A549 (cell line): ENCODE results near the gene CLP1. TPM values are rescaled to one million over a fixed set of nuclear protein-coding genes. Genes with fewer than 3 reads are reported as not detected.
A peak's percentile ranks its signal among the peaks of the same experiment; 100 is the strongest.

Experiments
- ATAC-seq, 2 experiments: fragments of 200-7000 bp in 1 of 2; fragments of >200 bp in 1 of 2; cut with Nextera tagmentation in 1 of 2; cut with Tn5 transposase in 1 of 2; 3 replicates each; pipeline versions ENCODE4 v1.8.0 to v1.9.1; 2018 to 2020; ENCODE audit warnings: mild to moderate bottlenecking in 1 of 2, moderate library complexity in 1 of 2
- CTCF ChIA-PET: fragments of 300-600 bp; sonication (Branson Sonifier 250); formaldehyde crosslinking; extraction: SDS; loops from one replicate; lab custom pipeline; 2021; ENCODE audit warnings: antibody characterized with exemption, inconsistent platforms; lab: Yijun Ruan, JAX
- POLR2A ChIA-PET: fragments of 350-600 bp; formaldehyde crosslinking; extraction: SDS; loops from one replicate; lab custom pipeline; 2021; ENCODE audit warnings: antibody characterized with exemption, inconsistent platforms; lab: Yijun Ruan, JAX
- DNase-seq, 2 experiments: peaks; one replicate each; pipeline versions ENCODE4 v3.0.0 to v3.0.0-alpha.2; 2011 to 2016; ENCODE audit warnings: low read depth in 1 of 2, low spot score in 1 of 2
- FAIRE-seq: peaks from 2 replicates; lab custom pipeline; 2011; peaks lifted over from hg19 to GRCh38; lab: Jason Lieb, UNC
- H3K27ac ChIP-seq, 2 experiments: fragments of >200 bp; sonication (Bioruptor Twin); formaldehyde crosslinking; 3 replicates each; pipeline ENCODE4 v1.5.1; 2016 to 2017
- H3K4me1 ChIP-seq: fragments of >200 bp; sonication (Bioruptor Twin); formaldehyde crosslinking; 3 replicates; pipeline ENCODE4 v1.6.1; 2016
- H3K4me2 ChIP-seq: fragments of >200 bp; sonication (Bioruptor Twin); formaldehyde crosslinking; 3 replicates; pipeline ENCODE4 v1.6.1; 2016
- H3K4me3 ChIP-seq: fragments of >200 bp; sonication (Bioruptor Twin); formaldehyde crosslinking; 3 replicates; pipeline ENCODE4 v1.5.1; 2016
- H3K9me3 ChIP-seq: fragments of >200 bp; sonication (Bioruptor Twin); formaldehyde crosslinking; 3 replicates; pipeline ENCODE4 v1.6.1; 2016
- BHLHE40 ChIP-seq: IDR thresholded peaks from 2 replicates; pipeline ENCODE4 v1.6.1; 2012; ENCODE audit warnings: low read depth, low read length, inconsistent platforms
- CBX2 ChIP-seq: fragments of 200-600 bp; sonication (generic); IDR thresholded peaks from 2 replicates; pipeline ENCODE4 v1.6.1; 2016; ENCODE audit warnings: low read depth, mild to moderate bottlenecking, borderline replicate concordance
- CHD2 ChIP-seq: fragments of 150-350 bp; IDR thresholded peaks from 2 replicates; pipeline ENCODE4 v1.6.1; 2014; ENCODE audit warnings: low read length; ENCODE audit not compliant: partially characterized antibody
- EP300 ChIP-seq, 2 experiments: fragments of >200 bp; sonication (Bioruptor Twin); formaldehyde crosslinking; IDR thresholded peaks; 2 replicates in 1 of 2; 3 replicates in 1 of 2; pipeline ENCODE4 v1.6.1; 2016 to 2017
- GATA3 ChIP-seq: IDR thresholded peaks from 2 replicates; pipeline ENCODE4 v1.6.1; 2012; ENCODE audit warnings: borderline replicate concordance
- HDAC2 ChIP-seq: fragments of 200-600 bp; sonication (generic); IDR thresholded peaks from 2 replicates; pipeline ENCODE4 v1.6.1; 2016
- HOXA7 ChIP-seq: fragments of 250-450 bp; sonication (Bioruptor Pico); IDR thresholded peaks from 2 replicates; pipeline ENCODE4 v1.5.0; 2020; ENCODE audit warnings: mild to moderate bottlenecking, moderate library complexity
- HOXB13 ChIP-seq: fragments of 250-450 bp; sonication (Bioruptor Pico); IDR thresholded peaks from 2 replicates; pipeline ENCODE4 v1.5.0; 2020; ENCODE audit warnings: low read depth, mild to moderate bottlenecking, moderate library complexity
- HOXB5 ChIP-seq: fragments of 250-450 bp; sonication (Bioruptor Pico); IDR thresholded peaks from 2 replicates; pipeline ENCODE4 v1.5.0; 2020; ENCODE audit warnings: mild to moderate bottlenecking, moderate library complexity
- JUN ChIP-seq, 2 experiments: fragments of >200 bp; sonication (Bioruptor Twin); formaldehyde crosslinking; IDR thresholded peaks; 2 replicates in 1 of 2; 3 replicates in 1 of 2; pipeline ENCODE4 v1.6.1; 2016 to 2017
- JUNB ChIP-seq: fragments of >200 bp; sonication (Bioruptor Twin); formaldehyde crosslinking; IDR thresholded peaks from 2 replicates; pipeline ENCODE4 v1.6.1; 2016
- KDM5A ChIP-seq: fragments of 200-600 bp; sonication (generic); IDR thresholded peaks from 2 replicates; pipeline ENCODE4 v1.6.1; 2016; ENCODE audit warnings: antibody characterized with exemption, mild to moderate bottlenecking
- MAFK ChIP-seq: fragments of 450-650 bp; IDR thresholded peaks from 2 replicates; pipeline ENCODE4 v1.6.1; 2014; ENCODE audit not compliant: partially characterized antibody
- MYC ChIP-seq: IDR thresholded peaks from 2 replicates; pipeline ENCODE4 v1.6.1; 2012; ENCODE audit warnings: mild to moderate bottlenecking, inconsistent platforms, low read length, improper control_type of control experiment, borderline replicate concordance
- NPAS2 ChIP-seq: fragments of 250-450 bp; sonication (Bioruptor Pico); IDR thresholded peaks from 2 replicates; pipeline ENCODE4 v1.8.0; 2022; ENCODE audit warnings: mild to moderate bottlenecking, moderate library complexity, borderline replicate concordance
- NR3C1 ChIP-seq: fragments of >200 bp; sonication (Bioruptor Twin); formaldehyde crosslinking; IDR thresholded peaks from 3 replicates; pipeline ENCODE4 v1.6.1; 2017
- PHF8 ChIP-seq: fragments of 200-600 bp; sonication (generic); IDR thresholded peaks from 2 replicates; pipeline ENCODE4 v1.6.1; 2016; ENCODE audit warnings: low read depth, mild to moderate bottlenecking, antibody characterized with exemption, moderate library complexity, borderline replicate concordance
- POLR2A ChIP-seq: IDR thresholded peaks from 2 replicates; pipeline ENCODE4 v1.6.1; 2012; ENCODE audit warnings: mild to moderate bottlenecking, low read length
- POLR2AphosphoS2 ChIP-seq: conservative IDR thresholded peaks from 2 replicates; pipeline ENCODE4 v1.6.1; 2012; ENCODE audit warnings: low read length, improper control_type of control experiment, inconsistent platforms
- RARB ChIP-seq: fragments of 250-450 bp; sonication (Bioruptor Pico); IDR thresholded peaks from 2 replicates; pipeline ENCODE4 v1.8.0; 2021; ENCODE audit warnings: mild to moderate bottlenecking, moderate library complexity
- RCOR1 ChIP-seq: fragments of 150-350 bp; IDR thresholded peaks from 2 replicates; pipeline ENCODE4 v1.6.1; 2014; ENCODE audit warnings: antibody characterized with exemption, low read length, low read depth
- RFX5 ChIP-seq: fragments of 450-650 bp; IDR thresholded peaks from 2 replicates; pipeline ENCODE4 v1.7.1; 2014; ENCODE audit warnings: antibody characterized with exemption, mild to moderate bottlenecking, moderate library complexity
- ZFP36 ChIP-seq: fragments of 450-650 bp; IDR thresholded peaks from 2 replicates; pipeline ENCODE4 v1.6.1; 2014; ENCODE audit warnings: borderline replicate concordance; ENCODE audit not compliant: partially characterized antibody
- WGBS: methylation state at CpG from one replicate; pipeline ENCODE4 v1.1.6; 2017; ENCODE audit errors: missing lambda C conversion rate; 5-methylcytosine and 5-hydroxymethylcytosine counted together
- polyA plus RNA-seq, 4 experiments: library from polyadenylated mRNA; depleted of rRNA in 3 of 4; stranded (reverse); fragments of >200 nt; fragmentation: RNase III in 1 of 4; extraction: RNeasy Plus Mini Kit Qiagen cat#74134 plus additional on column Dnase treatment in 1 of 4; gene quantifications; 2 replicates in 3 of 4; 3 replicates in 1 of 4; pipeline ENCODE4 v1.2.3, GENCODE V29; 2011 to 2017
- TF ChIP-seq, protein P1 (sequence below): fragments of >200 bp; sonication (Bioruptor Twin); formaldehyde crosslinking; IDR thresholded peaks from 3 replicates; pipeline ENCODE4 v1.6.1; 2016
- TF ChIP-seq, protein P2 (sequence below): fragments of 150-350 bp; IDR thresholded peaks from 2 replicates; pipeline ENCODE4 v1.6.1; 2014; ENCODE audit warnings: low read depth, mild to moderate bottlenecking, low read length
- TF ChIP-seq, protein P3 (sequence below): IDR thresholded peaks from 2 replicates; pipeline ENCODE4 v1.6.1; 2012
- TF ChIP-seq, protein P4 (sequence below): IDR thresholded peaks from 2 replicates; pipeline ENCODE4 v1.6.1; 2012; ENCODE audit warnings: low read depth, borderline replicate concordance
- TF ChIP-seq, protein P5 (sequence below): fragments of 200-600 bp; sonication (generic); IDR thresholded peaks from 2 replicates; pipeline ENCODE4 v1.6.1; 2016; ENCODE audit warnings: antibody characterized with exemption, mild to moderate bottlenecking, moderate library complexity
- TF ChIP-seq, protein P6 (sequence below): fragments of 250-450 bp; sonication (Bioruptor Pico); IDR thresholded peaks from 2 replicates; pipeline ENCODE4 v1.5.0; 2021; ENCODE audit warnings: mild to moderate bottlenecking, moderate library complexity, borderline replicate concordance
- TF ChIP-seq, protein P7 (sequence below): fragments of >200 bp; sonication (Bioruptor Twin); formaldehyde crosslinking; IDR thresholded peaks from 3 replicates; pipeline ENCODE4 v1.5.1; 2016

Gene CLP1
- polyA plus RNA-seq, 2 of the 4 experiments (the other 2 are of a cell fraction), result 22.8 to 31.8 TPM

DNA sequence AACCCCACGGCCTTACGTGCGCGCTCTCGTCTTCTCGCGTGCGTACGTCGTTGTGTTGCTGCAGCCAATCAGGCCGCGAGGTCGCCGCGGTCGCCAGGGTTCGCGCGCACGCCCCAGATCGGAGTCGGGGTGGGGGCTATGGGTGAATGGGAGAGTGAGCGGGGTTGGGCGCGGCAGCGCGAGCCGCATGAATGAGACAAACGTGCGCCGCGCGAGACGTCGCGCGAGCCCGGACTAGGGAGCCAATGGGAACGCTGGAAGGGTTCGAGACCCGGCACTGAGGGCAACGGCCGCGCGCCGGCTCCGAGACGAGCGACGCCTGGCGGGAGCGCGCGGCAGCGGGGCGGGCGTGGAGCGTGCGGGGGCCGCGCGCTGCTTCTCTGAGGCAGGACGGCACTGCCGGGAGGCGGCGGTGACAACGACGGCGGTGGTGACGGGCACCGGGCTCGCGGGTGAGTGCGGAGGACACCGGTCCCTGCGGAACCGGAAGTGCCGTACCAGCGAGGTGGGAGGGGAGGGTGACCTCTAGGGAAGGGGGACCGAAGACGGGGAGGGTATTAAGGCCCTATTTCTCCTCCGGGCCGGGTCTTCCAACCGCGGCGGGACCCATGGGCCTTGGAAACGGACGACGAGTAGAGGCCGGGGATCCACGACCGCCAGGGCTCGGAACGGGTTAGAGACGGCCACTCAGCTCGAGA lies 10.3 kb downstream of the CLP1 start, which contains the start of gene ZDHHC5:
Gene ZDHHC5, plus strand, starts transcription at position 379 of the 698 bp plus-strand sequence. CDS start 4,977 bp downstream, outside the sequence.
- Histone ChIP-seq H3K9me3 (no peaks in the 10 kb centered on the region), H3K27ac (peak within 1 kb of the TSS; percentile 96), H3K4me2 (peak within 1 kb of the TSS; percentile 95), H3K4me1 (peaks cover 18% of the 10 kb centered on the region), H3K4me3 (peak within 1 kb of the TSS; percentile 86)
- FAIRE-seq, result peak; percentile 97
- peak; percentile 90 to 94 for ATAC-seq
- POLR2A ChIA-PET, result interaction anchor here (0.6 to 2.5 kb wide), 3 partner anchors 19 to 74 kb away, joined by 3 to 8 read pairs (median 4); partner anchors contain the start of genes MED19, SELENOH and TMX2
- CTCF ChIA-PET, result interaction anchor here (0.6 to 1.3 kb wide), 4 partner anchors 132 to 1504 kb away, joined by 3 to 5 read pairs (median 4); partner anchors contain the start of gene DTX4
- under 1% methylated on average over 42 of the region's 96 CpGs for WGBS
- DNase-seq, result peak; percentile 99 to 100
- TF ChIP-seq PHF8 (peak; percentile 93; the same call in 1 of the 2 replicates), CBX2 (no peak), RFX5 (peak; percentile 58; the same call in 1 of the 2 replicates), HDAC2 (no peak), HOXA7 (CRISPR knock-in tag) (no peak), POLR2AphosphoS2 (no peak), RCOR1 (no peak), MAFK (no peak), HOXB13 (CRISPR knock-in tag) (no peak), NR3C1 (no peak), ZFP36 (no peak), JUNB (no peak), MYC (peak; percentile 68), KDM5A (no peak), HOXB5 (CRISPR knock-in tag) (0 out of 2 replicates have a peak, but pooled peaks have one; percentile 42), CHD2 (peak; percentile 82), POLR2A (peak; percentile 90), JUN (IDR thresholded peaks at IDR 0.05) (peak in 1 of 2 experiments; percentile 51; a peak in 3 of 5 replicates), BHLHE40 (no peak), NPAS2 (CRISPR knock-in tag) (no peak), GATA3 (no peak; the same call in 1 of the 2 replicates), RARB (CRISPR knock-in tag) (no peak), EP300 (IDR thresholded peaks at IDR 0.05) (no peak)
- TF ChIP-seq, protein P1, sequence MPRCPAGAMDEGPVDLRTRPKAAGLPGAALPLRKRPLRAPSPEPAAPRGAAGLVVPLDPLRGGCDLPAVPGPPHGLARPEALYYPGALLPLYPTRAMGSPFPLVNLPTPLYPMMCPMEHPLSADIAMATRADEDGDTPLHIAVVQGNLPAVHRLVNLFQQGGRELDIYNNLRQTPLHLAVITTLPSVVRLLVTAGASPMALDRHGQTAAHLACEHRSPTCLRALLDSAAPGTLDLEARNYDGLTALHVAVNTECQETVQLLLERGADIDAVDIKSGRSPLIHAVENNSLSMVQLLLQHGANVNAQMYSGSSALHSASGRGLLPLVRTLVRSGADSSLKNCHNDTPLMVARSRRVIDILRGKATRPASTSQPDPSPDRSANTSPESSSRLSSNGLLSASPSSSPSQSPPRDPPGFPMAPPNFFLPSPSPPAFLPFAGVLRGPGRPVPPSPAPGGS, result no peak
- TF ChIP-seq, protein P2, sequence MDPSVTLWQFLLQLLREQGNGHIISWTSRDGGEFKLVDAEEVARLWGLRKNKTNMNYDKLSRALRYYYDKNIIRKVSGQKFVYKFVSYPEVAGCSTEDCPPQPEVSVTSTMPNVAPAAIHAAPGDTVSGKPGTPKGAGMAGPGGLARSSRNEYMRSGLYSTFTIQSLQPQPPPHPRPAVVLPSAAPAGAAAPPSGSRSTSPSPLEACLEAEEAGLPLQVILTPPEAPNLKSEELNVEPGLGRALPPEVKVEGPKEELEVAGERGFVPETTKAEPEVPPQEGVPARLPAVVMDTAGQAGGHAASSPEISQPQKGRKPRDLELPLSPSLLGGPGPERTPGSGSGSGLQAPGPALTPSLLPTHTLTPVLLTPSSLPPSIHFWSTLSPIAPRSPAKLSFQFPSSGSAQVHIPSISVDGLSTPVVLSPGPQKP, result peak; percentile 46; the same call in 1 of the 2 replicates
- TF ChIP-seq, protein P3, sequence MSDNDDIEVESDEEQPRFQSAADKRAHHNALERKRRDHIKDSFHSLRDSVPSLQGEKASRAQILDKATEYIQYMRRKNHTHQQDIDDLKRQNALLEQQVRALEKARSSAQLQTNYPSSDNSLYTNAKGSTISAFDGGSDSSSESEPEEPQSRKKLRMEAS, result peak; percentile 73
- TF ChIP-seq, protein P4, sequence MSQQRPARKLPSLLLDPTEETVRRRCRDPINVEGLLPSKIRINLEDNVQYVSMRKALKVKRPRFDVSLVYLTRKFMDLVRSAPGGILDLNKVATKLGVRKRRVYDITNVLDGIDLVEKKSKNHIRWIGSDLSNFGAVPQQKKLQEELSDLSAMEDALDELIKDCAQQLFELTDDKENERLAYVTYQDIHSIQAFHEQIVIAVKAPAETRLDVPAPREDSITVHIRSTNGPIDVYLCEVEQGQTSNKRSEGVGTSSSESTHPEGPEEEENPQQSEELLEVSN, result peak; percentile 59; the same call in 1 of the 2 replicates
- TF ChIP-seq, protein P5, sequence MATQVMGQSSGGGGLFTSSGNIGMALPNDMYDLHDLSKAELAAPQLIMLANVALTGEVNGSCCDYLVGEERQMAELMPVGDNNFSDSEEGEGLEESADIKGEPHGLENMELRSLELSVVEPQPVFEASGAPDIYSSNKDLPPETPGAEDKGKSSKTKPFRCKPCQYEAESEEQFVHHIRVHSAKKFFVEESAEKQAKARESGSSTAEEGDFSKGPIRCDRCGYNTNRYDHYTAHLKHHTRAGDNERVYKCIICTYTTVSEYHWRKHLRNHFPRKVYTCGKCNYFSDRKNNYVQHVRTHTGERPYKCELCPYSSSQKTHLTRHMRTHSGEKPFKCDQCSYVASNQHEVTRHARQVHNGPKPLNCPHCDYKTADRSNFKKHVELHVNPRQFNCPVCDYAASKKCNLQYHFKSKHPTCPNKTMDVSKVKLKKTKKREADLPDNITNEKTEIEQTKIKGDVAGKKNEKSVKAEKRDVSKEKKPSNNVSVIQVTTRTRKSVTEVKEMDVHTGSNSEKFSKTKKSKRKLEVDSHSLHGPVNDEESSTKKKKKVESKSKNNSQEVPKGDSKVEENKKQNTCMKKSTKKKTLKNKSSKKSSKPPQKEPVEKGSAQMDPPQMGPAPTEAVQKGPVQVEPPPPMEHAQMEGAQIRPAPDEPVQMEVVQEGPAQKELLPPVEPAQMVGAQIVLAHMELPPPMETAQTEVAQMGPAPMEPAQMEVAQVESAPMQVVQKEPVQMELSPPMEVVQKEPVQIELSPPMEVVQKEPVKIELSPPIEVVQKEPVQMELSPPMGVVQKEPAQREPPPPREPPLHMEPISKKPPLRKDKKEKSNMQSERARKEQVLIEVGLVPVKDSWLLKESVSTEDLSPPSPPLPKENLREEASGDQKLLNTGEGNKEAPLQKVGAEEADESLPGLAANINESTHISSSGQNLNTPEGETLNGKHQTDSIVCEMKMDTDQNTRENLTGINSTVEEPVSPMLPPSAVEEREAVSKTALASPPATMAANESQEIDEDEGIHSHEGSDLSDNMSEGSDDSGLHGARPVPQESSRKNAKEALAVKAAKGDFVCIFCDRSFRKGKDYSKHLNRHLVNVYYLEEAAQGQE, result peak; percentile 83
- TF ChIP-seq, protein P6, sequence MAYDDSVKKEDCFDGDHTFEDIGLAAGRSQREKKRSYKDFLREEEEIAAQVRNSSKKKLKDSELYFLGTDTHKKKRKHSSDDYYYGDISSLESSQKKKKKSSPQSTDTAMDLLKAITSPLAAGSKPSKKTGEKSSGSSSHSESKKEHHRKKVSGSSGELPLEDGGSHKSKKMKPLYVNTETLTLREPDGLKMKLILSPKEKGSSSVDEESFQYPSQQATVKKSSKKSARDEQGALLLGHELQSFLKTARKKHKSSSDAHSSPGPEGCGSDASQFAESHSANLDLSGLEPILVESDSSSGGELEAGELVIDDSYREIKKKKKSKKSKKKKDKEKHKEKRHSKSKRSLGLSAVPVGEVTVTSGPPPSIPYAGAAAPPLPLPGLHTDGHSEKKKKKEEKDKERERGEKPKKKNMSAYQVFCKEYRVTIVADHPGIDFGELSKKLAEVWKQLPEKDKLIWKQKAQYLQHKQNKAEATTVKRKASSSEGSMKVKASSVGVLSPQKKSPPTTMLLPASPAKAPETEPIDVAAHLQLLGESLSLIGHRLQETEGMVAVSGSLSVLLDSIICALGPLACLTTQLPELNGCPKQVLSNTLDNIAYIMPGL, result no peak
- TF ChIP-seq, protein P7, sequence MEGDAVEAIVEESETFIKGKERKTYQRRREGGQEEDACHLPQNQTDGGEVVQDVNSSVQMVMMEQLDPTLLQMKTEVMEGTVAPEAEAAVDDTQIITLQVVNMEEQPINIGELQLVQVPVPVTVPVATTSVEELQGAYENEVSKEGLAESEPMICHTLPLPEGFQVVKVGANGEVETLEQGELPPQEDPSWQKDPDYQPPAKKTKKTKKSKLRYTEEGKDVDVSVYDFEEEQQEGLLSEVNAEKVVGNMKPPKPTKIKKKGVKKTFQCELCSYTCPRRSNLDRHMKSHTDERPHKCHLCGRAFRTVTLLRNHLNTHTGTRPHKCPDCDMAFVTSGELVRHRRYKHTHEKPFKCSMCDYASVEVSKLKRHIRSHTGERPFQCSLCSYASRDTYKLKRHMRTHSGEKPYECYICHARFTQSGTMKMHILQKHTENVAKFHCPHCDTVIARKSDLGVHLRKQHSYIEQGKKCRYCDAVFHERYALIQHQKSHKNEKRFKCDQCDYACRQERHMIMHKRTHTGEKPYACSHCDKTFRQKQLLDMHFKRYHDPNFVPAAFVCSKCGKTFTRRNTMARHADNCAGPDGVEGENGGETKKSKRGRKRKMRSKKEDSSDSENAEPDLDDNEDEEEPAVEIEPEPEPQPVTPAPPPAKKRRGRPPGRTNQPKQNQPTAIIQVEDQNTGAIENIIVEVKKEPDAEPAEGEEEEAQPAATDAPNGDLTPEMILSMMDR, result no peak; the same call in 2 of the 3 replicates
